Activated CD4-positive, alpha-beta T cell treated with anti-CD3 and anti-CD28 coated beads, Interleukin-2, Interleukin-4, amounts not matched to agents 100 ng/mL and 50 ng/mL, durations not matched to agents 16 hours and 8 hours (primary cell): ENCODE results near the gene AGO4.
A peak's percentile ranks its signal among the peaks of the same experiment; 100 is the strongest.
"Not testable (repeated sequence)": the region's sequence is repeated elsewhere in the genome, so short reads cannot be mapped to it uniquely, and the experiment has no call there.

Source experiments
- DNase-seq: peaks from one replicate; pipeline ENCODE4 v3.0.0-alpha.2; 2020; ENCODE audit warnings: low spot score

AGO4 gene

DNA sequence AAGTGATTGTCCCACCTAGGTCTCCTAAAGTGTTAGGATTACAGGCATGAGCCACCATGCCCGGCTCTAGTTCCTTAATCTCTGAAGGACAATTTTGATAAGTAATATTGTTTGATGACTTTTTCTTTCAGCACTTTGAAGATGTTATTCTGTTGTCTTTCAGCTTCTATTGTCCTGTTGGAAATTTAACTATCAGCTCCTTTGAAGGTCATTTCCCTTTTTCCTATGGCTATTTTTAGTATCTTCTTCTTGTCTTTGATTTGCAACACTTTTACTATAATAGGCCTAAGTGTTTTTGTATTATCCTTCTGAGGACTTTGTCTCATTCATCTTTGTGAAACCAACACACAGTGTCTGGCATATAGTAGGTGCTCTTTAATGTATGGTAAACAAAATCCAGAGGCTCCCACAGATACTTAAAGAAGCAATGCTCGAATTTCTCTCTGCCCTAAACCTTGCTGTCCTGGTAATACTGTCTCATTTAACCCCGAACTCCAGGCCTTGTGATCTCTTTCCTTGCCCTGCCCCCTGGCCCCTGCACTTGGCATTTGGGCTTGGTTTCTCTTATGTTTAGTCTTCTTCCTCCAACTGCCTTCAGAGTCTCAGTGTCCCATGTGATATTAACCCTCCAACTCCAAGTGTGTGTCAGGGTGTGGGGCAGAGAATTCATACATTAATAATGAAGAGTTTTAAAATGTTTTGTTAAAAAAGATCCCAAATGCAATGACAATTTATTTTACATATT lies 56.2 kb downstream of the AGO4 start:
- DNase-seq: no peak

- DNase-seq: no peak
These were observed 57.0 kb downstream of the AGO4 start for GRCh38 chr1:35864813-35865212.

GRCh38 chr1:35866991-35867390 lies 59.2 kb downstream of the AGO4 start:
- no peak for DNase-seq

GRCh38 chr1:35869245-35869950 lies 61.6 kb downstream of the AGO4 start:
- DNase-seq: not testable (repeated sequence)

- DNase-seq: no peak
These were observed 63.0 kb downstream of the AGO4 start for GRCh38 chr1:35870651-35871309.

- no peak for DNase-seq
These were observed 65.5 kb downstream of the AGO4 start for GRCh38 chr1:35873243-35873750.

DNA sequence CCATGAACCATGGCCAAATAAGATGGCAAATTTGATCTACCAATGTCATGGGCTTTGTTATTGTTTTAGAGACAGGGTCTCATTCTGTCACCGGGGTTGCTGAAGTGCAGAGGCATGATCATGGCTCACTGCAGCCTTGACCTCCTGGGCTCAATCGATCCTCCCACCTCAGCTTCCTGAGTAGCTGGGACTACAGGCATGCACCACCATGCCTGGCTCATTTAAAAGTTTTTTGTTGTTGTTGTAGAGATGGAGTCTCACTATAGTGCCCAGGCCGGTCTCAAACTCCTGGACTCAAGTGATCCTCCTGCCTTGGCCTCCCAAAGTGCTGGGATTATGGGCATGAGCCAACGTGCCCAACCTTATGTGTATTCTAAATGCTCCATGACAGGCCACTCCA lies 66.3 kb downstream of the AGO4 start:
- not testable (repeated sequence) for DNase-seq

DNA sequence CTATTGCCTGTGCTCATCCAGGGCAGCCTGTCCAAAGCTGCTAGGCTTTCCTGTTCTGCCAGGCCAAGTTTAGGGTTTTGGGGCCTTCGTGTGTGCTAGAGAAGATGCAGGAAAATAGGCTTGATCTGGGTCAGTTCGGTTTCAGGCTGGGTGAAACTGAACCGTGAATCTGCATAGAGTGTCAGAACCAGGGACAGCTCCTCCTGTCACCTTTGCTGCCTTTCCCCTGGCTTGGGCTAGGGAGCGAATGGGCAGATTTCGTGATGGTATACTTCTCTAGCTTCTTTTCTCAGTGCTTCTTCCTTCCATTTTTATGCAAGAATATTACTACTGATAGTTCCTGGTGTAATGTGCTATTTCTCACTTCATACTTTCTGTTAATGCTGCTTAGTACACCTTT lies 69.2 kb downstream of the AGO4 start:
- no peak for DNase-seq

- DNase-seq: no peak
These were observed 74.0 kb downstream of the AGO4 start for GRCh38 chr1:35881850-35882273.

DNA sequence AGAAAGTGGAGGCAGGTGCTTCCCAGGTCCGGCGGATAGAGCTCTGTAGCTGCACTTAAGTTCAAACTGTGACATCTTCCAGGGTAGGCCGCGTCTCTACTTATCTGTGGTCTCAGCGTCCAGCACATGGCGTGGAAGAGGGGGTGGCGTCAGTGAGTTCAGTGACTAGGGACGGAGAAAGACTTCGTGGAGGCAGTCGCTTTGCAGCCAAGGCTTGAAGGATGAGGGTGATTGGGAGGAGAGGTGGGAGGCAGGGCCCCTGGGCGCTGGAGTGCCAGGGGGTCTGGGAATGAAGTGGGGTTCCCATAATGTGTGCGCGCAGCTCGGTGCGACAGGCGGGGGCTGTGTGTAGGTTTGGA lies 74.7 kb downstream of the AGO4 start:
- DNase-seq: no peak

DNA sequence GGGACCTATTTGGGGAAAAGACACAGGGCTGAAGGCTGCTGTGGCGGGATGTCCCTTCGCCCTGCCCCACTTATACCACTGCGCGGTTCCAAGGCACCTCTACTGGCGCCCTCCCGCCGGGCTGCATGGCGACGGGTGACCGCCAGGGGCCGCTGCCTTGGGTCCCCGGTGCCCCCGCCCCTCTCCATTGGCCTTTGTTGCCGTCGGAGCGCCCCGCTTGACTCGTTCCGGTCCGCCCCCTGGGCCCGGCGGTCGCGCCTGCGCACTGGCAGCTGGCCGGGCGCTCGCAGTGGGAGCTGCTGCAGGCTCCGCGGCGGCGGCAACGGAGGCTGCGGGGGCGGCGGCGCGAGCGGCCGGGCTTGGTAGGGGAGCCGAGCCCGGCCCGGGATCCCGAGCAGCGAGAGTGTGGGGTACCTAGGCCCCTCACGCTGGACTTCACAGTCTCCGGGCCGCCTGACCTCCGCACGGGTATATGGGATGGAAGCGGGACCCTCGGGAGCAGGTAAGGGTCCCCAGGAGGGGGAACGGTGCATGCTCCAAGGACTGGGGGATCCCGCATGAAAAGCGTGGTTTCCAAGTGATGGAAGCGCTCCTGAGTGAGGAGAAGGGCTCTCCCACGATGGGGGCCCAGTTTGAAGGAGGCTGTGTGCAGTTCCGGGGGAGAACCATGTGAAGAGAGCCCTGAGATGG lies 75.3 kb downstream of the AGO4 start, which contains the start of gene AGO1:
AGO1 (plus strand) TSS at position 265 of the 690 bp plus-strand sequence; CDS start at position 478, 213 bp downstream.
- DNase-seq: peak; percentile 97

DNA sequence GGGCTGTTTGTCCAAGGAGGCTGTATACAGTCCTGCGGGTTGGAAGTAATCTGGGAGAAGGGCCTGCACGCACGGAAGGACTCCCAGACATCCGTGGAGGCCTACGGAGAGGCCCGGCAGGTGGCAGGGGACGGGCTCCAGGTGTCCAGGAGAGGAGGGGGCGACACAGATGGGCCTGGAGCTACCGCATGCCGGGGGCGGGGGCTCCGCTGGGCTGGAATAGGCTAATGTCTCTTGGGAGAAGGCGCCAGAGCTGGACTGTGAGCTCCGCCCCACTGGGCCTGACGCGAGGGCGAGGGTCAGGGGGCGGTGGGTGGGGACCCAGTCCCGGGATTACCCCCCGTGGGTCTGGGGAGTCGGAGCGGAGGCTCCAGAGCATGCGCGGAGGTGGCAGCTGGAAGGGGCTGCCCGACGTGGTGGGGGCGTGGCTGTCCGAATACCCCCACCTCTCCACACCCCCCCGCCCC lies 75.9 kb downstream of the AGO4 start:
- peak; percentile 23 for DNase-seq

DNA sequence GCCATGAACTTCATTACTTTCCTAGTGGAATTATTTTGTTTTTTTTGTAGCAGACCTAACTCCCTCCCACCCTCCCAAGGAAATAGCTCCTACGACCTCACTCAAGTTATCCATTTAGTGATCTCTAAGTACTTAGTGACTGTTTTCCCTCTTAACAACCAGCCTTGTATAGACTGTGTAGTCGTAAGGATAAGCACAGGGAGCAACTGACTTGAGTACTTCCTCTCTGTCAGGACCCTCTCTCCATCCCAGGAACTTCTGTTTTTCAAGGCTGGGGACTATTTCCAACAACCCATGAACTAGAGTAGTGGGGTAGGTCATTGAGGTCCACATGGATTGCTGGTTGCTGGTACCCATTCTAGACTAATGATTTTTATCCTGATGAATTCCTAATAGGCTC lies 77.1 kb downstream of the AGO4 start:
- no peak for DNase-seq

DNA sequence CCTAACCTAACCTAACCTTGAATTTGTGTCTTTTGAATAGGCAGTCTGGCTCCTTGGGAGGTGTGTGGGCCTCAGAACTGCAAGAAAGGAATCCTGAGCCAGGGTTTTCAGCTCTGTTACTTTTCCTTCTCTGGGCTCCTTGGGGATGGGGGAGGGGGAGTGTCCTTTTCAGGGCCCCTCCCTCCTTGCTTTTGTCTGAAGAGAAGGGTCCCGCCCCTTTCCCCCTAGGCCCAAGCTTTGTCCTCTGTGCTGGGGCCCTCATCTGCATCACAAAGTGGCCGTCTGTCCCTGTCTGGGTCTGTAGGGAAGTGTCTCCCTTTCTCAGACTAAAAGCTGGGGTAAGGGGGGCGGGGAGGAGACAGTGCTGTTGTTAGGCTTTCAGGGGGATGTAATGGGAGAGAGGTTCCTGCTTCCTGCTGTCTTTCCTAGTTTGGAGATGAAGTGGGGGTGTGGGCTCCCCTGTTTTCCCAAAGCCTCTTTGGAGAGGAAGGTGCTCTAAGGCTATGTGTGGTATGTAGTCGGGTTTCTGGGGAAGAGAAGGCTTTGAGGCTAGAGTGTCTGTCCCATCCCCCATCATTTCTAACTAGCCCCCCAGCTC lies 78.2 kb downstream of the AGO4 start:
- no peak for DNase-seq

- no peak for DNase-seq
These were observed 79.0 kb downstream of the AGO4 start for GRCh38 chr1:35886577-35887431.

GRCh38 chr1:35887508-35887907 lies 79.7 kb downstream of the AGO4 start:
- no peak for DNase-seq

DNA sequence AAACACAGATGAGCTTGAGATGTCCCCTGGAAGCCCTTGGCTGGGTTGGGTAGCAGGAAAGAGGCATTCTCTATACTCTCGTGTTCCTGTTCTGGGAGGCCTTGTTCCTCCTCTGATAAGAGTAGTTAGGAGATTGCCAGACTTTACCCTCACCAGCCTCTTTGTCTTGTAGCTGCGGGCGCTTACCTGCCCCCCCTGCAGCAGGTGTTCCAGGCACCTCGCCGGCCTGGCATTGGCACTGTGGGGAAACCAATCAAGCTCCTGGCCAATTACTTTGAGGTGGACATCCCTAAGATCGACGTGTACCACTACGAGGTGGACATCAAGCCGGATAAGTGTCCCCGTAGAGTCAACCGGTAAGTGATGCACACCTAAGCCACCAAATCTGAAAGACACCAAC lies 80.4 kb downstream of the AGO4 start:
- no peak for DNase-seq

- DNase-seq: not testable (repeated sequence)
These were observed 81.2 kb downstream of the AGO4 start for GRCh38 chr1:35888981-35889380.

- no peak for DNase-seq
These were observed 85.4 kb downstream of the AGO4 start for GRCh38 chr1:35893051-35893879.

DNA sequence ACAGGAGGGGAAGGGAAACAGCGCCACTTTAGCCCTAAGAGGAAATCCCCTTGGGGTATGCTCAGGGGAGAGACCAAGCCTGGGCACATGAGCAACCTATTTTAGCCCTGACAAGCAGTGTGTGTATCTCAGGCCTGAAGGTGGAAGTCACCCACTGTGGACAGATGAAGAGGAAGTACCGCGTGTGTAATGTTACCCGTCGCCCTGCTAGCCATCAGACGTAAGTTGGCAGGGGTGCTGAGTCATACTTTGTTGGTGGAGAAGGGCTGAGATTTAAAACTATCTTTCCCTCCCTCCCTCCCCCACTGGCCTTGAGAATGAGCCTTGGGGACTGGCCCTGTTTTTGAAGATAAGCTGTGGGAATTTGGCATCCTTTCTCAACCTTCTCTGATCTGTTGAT lies 86.4 kb downstream of the AGO4 start:
- no peak for DNase-seq
